SU-DHL-6 (cell line): ENCODE results near the gene KCNB1.

ENCODE experiments used
- H2AFZ ChIP-seq: fragments of 200-600 bp; sonication (generic); 2 replicates; pipeline ENCODE4 v1.6.1; 2014; ENCODE audit warnings: low read depth, mild to moderate bottlenecking, moderate library complexity, mixed read lengths, antibody characterized with exemption, low read length; ENCODE audit not compliant: severe bottlenecking
- H3F3A ChIP-seq: fragments of 200-600 bp; shearing (Covaris generic); 2 replicates; pipeline ENCODE4 v1.6.0; 2016; ENCODE audit warnings: antibody characterized with exemption, mild to moderate bottlenecking; ENCODE audit not compliant: insufficient read depth
- H3K27ac ChIP-seq: fragments of 200-600 bp; sonication (generic); 2 replicates; pipeline ENCODE4 v1.5.1; 2016; ENCODE audit warnings: low read depth, mild to moderate bottlenecking, low read length, moderate library complexity, mixed read lengths
- H3K27me3 ChIP-seq: fragments of 200-600 bp; sonication (generic), shearing (Covaris generic); 2 replicates; pipeline ENCODE4 v1.6.0; 2014; ENCODE audit warnings: mild to moderate bottlenecking, low read length
- H3K36me3 ChIP-seq: fragments of 200-600 bp; sonication (generic); 2 replicates; pipeline ENCODE4 v1.6.1; 2014; ENCODE audit warnings: mild to moderate bottlenecking, low read length, mixed read lengths
- H3K4me2 ChIP-seq: fragments of 300-600, 200-600 bp; shearing (Covaris generic), sonication (generic); 2 replicates; pipeline ENCODE4 v1.6.0; 2014; ENCODE audit warnings: low read length, low read depth, mild to moderate bottlenecking; ENCODE audit not compliant: poor library complexity, severe bottlenecking
- H3K4me3 ChIP-seq: fragments of 200-600 bp; sonication (generic); 2 replicates; pipeline ENCODE4 v1.5.1; 2014; ENCODE audit warnings: antibody characterized with exemption, low read length, mild to moderate bottlenecking, mixed read lengths; ENCODE audit not compliant: insufficient read depth, poor library complexity, severe bottlenecking
- H3K79me2 ChIP-seq: fragments of 200-600 bp; sonication (generic); 2 replicates; pipeline ENCODE4 v1.6.1; 2014; ENCODE audit warnings: mild to moderate bottlenecking, low read length, moderate library complexity; ENCODE audit not compliant: insufficient read depth
- H3K9ac ChIP-seq: fragments of 200-600 bp; sonication (generic); 2 replicates; pipeline ENCODE4 v1.7.0; 2014; ENCODE audit warnings: mild to moderate bottlenecking, low read length
- H3K9me2 ChIP-seq: fragments of 200-600 bp; sonication (generic); replicated peaks from 2 replicates; pipeline ENCODE4 v1.6.1; 2014; ENCODE audit warnings: low read length; ENCODE audit not compliant: insufficient read depth
- H3K9me3 ChIP-seq: fragments of 200-600 bp; sonication (generic); 2 replicates; pipeline ENCODE4 v1.6.1; 2014; ENCODE audit warnings: low read length, mixed read lengths; ENCODE audit not compliant: insufficient read depth
- H4K20me1 ChIP-seq: fragments of 200-600 bp; sonication (generic); 2 replicates; pipeline ENCODE4 v1.6.1; 2014; ENCODE audit warnings: low read depth, mild to moderate bottlenecking, antibody characterized with exemption, low read length, moderate library complexity, mixed read lengths
- EZH2phosphoT487 ChIP-seq: fragments of 200-600 bp; sonication (generic), shearing (Covaris generic); conservative IDR thresholded peaks from 2 replicates; pipeline ENCODE4 v1.6.1; 2018; ENCODE audit warnings: mild to moderate bottlenecking, antibody characterized with exemption, low read length, moderate library complexity, mixed read lengths
- TF ChIP-seq, protein P1 (sequence below): fragments of 200-600 bp; sonication (generic); IDR thresholded peaks from one replicate; pipeline ENCODE4 v1.5.1; 2017; ENCODE audit warnings: antibody characterized with exemption, mild to moderate bottlenecking, low read length, moderate library complexity; ENCODE audit not compliant: insufficient read depth, poor library complexity, severe bottlenecking

KCNB1 gene

DNA sequence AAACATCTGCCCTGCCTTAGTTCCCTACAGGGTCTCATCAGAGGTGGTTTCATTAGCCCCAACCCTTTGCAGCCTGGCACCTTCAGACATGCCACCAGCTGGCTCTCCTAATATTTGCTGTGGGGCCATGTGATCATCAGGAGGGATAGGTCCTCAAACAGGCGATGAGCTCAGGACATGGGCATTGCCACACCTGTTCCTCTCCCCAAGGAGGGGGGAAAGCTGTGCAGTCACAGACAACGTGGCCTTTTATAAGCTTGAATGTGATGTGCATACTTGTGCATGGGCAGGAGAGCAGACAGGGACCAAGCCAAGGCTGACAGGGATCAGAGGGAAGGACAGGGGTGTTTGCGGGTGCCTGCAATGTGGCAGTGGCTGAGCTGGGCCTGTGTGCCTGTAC, 125.8 kb downstream of the KCNB1 start:
- no peak overlapping the region for H3K27ac ChIP-seq
- no peaks in the 10 kb centered on the region for H3K79me2 ChIP-seq
- H3K9ac ChIP-seq, result no peak overlapping the region
- no peak overlapping the region for H2AFZ ChIP-seq
- H3K4me3 ChIP-seq, result no peak overlapping the region
- no peak for TF ChIP-seq EZH2phosphoT487
- TF ChIP-seq, protein P1, sequence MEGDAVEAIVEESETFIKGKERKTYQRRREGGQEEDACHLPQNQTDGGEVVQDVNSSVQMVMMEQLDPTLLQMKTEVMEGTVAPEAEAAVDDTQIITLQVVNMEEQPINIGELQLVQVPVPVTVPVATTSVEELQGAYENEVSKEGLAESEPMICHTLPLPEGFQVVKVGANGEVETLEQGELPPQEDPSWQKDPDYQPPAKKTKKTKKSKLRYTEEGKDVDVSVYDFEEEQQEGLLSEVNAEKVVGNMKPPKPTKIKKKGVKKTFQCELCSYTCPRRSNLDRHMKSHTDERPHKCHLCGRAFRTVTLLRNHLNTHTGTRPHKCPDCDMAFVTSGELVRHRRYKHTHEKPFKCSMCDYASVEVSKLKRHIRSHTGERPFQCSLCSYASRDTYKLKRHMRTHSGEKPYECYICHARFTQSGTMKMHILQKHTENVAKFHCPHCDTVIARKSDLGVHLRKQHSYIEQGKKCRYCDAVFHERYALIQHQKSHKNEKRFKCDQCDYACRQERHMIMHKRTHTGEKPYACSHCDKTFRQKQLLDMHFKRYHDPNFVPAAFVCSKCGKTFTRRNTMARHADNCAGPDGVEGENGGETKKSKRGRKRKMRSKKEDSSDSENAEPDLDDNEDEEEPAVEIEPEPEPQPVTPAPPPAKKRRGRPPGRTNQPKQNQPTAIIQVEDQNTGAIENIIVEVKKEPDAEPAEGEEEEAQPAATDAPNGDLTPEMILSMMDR, result no peak
- no peaks in the 10 kb centered on the region for H3F3A ChIP-seq
- no peaks in the 10 kb centered on the region for H3K27me3 ChIP-seq
- no peaks in the 10 kb centered on the region for H3K36me3 ChIP-seq
- no peaks in the 10 kb centered on the region for H4K20me1 ChIP-seq
- H3K4me2 ChIP-seq, result no peak overlapping the region
- H3K9me2 ChIP-seq, result no peaks in the 10 kb centered on the region
- H3K9me3 ChIP-seq, result no peaks in the 10 kb centered on the region

DNA sequence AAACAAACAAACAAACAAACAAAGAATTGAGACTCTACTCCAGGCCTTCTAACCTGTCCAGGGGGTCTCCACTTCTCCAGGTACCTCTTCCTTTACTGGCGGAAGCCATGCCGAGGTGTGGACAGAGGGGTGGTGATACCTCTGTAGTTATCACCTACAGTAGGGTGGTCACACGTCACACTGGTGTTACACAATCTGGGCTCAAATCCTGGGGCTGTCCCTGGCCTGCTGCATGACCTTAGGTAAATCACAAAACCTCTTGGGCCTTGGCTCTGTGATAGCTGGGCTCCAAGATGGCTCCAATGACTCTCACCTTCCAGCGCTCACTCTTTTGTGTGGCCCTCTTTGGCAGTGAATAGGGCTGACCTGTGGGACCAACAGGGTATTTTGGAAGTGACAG, 127.8 kb downstream of the KCNB1 start:
- Histone ChIP-seq H3K9ac (no peak overlapping the region), H3K9me2 (no peaks in the 10 kb centered on the region), H3K4me2 (no peak overlapping the region), H3K79me2 (no peaks in the 10 kb centered on the region), H3K9me3 (no peaks in the 10 kb centered on the region), H3K36me3 (no peaks in the 10 kb centered on the region), H3K4me3 (no peak overlapping the region), H3F3A (no peaks in the 10 kb centered on the region), H4K20me1 (no peaks in the 10 kb centered on the region), H3K27ac (no peak overlapping the region), H2AFZ (no peak overlapping the region), H3K27me3 (no peaks in the 10 kb centered on the region)
- TF ChIP-seq, protein P1, result no peak
- TF ChIP-seq EZH2phosphoT487, result no peak

DNA sequence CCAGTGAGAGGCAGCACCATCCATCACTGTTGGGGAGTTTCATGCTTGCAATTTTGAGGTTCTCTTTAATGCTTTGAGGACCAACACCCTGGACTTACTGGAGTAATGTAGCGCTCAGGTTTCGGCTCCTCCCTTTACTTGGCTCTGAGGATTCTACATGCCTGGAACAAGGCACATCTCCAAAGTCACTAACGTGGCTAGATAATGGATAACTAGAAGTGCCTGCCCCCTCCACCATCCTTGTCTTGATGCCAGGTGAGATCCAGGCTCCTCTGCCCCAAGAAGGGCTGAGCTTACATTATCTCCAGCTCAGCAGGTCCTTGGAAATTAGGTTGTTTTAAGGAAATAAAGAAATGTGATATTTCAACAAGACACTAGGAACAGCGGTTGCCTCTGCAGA, 129.1 kb downstream of the KCNB1 start:
- Histone ChIP-seq H3K4me2 (no peak overlapping the region), H3K27ac (no peak overlapping the region), H2AFZ (no peak overlapping the region), H3K27me3 (no peaks in the 10 kb centered on the region), H3K4me3 (no peak overlapping the region), H3K9me2 (no peaks in the 10 kb centered on the region), H4K20me1 (no peaks in the 10 kb centered on the region), H3K36me3 (no peaks in the 10 kb centered on the region), H3F3A (no peaks in the 10 kb centered on the region), H3K9me3 (no peaks in the 10 kb centered on the region), H3K9ac (no peak overlapping the region), H3K79me2 (no peaks in the 10 kb centered on the region)
- no peak for TF ChIP-seq EZH2phosphoT487
- TF ChIP-seq, protein P1, result no peak

DNA sequence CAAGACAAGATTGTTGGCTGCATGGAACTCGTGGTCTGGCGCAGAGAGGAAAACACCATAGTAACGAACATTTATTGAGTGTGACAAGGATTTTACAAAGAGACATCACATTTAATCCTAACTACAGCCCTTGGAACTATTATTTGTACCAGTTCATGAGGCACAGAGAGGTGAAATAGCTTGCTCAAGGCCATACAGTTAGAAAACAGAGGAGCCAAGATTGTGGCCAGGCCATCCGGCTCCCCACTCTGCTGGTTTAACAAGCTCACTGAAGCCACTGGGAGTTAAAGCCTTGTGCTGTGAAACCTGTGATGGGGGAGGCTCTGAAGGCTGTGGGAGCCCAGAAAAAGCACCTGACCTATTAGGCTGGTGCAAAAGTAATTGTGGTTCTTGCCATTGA, 129.7 kb downstream of the KCNB1 start:
- Histone ChIP-seq H3F3A (no peaks in the 10 kb centered on the region), H2AFZ (no peak overlapping the region), H3K4me3 (no peak overlapping the region), H3K79me2 (no peaks in the 10 kb centered on the region), H4K20me1 (no peaks in the 10 kb centered on the region), H3K27ac (no peak overlapping the region), H3K9me2 (no peaks in the 10 kb centered on the region), H3K9ac (no peak overlapping the region), H3K27me3 (no peaks in the 10 kb centered on the region), H3K36me3 (no peaks in the 10 kb centered on the region), H3K4me2 (no peak overlapping the region), H3K9me3 (no peaks in the 10 kb centered on the region)
- TF ChIP-seq, protein P1, result no peak
- no peak for TF ChIP-seq EZH2phosphoT487
